Astrocyte (in vitro differentiated cells and primary cell): ENCODE data around the gene SARDH.

Experiments used
- EZH2 ChIP-seq: IDR thresholded peaks from 2 replicates; pipeline ENCODE4 v1.6.1; 2012; ENCODE audit warnings: mild to moderate bottlenecking, low read length, inconsistent platforms; ENCODE audit not compliant: insufficient read depth
- TF ChIP-seq, protein P1 (sequence below): IDR thresholded peaks from 2 replicates; pipeline ENCODE4 v1.5.1; 2011; ENCODE audit warnings: low read depth, mild to moderate bottlenecking, inconsistent platforms, low read length, moderate library complexity; ENCODE audit not compliant: insufficient read depth

GRCh38 chr9:133727277-133727875 lies 10.8 kb downstream of the SARDH start:
- TF ChIP-seq, protein P1, sequence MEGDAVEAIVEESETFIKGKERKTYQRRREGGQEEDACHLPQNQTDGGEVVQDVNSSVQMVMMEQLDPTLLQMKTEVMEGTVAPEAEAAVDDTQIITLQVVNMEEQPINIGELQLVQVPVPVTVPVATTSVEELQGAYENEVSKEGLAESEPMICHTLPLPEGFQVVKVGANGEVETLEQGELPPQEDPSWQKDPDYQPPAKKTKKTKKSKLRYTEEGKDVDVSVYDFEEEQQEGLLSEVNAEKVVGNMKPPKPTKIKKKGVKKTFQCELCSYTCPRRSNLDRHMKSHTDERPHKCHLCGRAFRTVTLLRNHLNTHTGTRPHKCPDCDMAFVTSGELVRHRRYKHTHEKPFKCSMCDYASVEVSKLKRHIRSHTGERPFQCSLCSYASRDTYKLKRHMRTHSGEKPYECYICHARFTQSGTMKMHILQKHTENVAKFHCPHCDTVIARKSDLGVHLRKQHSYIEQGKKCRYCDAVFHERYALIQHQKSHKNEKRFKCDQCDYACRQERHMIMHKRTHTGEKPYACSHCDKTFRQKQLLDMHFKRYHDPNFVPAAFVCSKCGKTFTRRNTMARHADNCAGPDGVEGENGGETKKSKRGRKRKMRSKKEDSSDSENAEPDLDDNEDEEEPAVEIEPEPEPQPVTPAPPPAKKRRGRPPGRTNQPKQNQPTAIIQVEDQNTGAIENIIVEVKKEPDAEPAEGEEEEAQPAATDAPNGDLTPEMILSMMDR = no peak
- no peak for TF ChIP-seq EZH2
